ENCODE data around the gene DNASE1L1. TPM values are rescaled to one million over a fixed set of nuclear protein-coding genes. Genes with fewer than 3 reads are reported as not detected.

The DNASE1L1 gene
- total and polyA plus RNA-seq, 2 donors (not counting 1 experiment from before 2014, with no cell fraction given), result 24.6 to 49.2 TPM

GRCh38 chrX:154439841-154440240 lies 30.8 kb upstream of the DNASE1L1 start:
- TF ChIP-seq CTCF (IDR thresholded peaks at IDR 0.05), result no peak
- TF ChIP-seq EZH2 (IDR thresholded peaks at IDR 0.05; ENCODE audit: borderline replicate concordance, insufficient read depth, low read depth, low read length, poor library complexity, severe bottlenecking), result no peak
- H3K79me2 ChIP-seq (ENCODE audit: control insufficient read depth, insufficient read depth, low read length), result peaks cover 34% of the 10 kb centered on the region
- peaks cover 17 to 30% of the 10 kb centered on the region in 2 donors for H3K4me1 ChIP-seq (ENCODE audit: control insufficient read depth in 2 of 2, insufficient read depth in 2 of 2, low read length in 2 of 2)
- Mint-ChIP-seq H3K4me3 (no peak overlapping the region), H3K27ac (no peak overlapping the region), H3K27me3 (no peaks in the 10 kb centered on the region), H3K4me1 (peaks cover 16% of the 10 kb centered on the region), H3K9me3 (ENCODE audit: insufficient read depth) (no peaks in the 10 kb centered on the region)
- H4K20me1 ChIP-seq (ENCODE audit: control insufficient read depth, insufficient read depth, low read length, poor library complexity, severe bottlenecking), result peaks cover 6% of the 10 kb centered on the region
- H2AFZ ChIP-seq (ENCODE audit: insufficient read depth, low read depth, low read length, poor library complexity, severe bottlenecking), result no peak overlapping the region
- no peak for DNase-seq
- intact Hi-C loops (cut with micrococcal nuclease), result loop anchor here (5.0 kb wide), 1 partner anchor 37 kb away; the partner anchor contains the start of gene LAGE3
- POLR2A ChIA-PET, result interaction anchor here (1.7 kb wide), 1 partner anchor 17 kb away, joined by 5 read pairs; no protein-coding TSS in a partner anchor
- H3K36me3 ChIP-seq (replicated peaks in 1 of 2; ENCODE audit: control extremely low read depth in 1 of 2, control insufficient read depth in 1 of 2, extremely low read depth in 1 of 2, insufficient read depth in 2 of 2, low read length in 1 of 2), result peaks cover 0 to 11% of the 10 kb centered on the region in 2 experiments
- no peaks in the 10 kb centered on the region for H3K27me3 ChIP-seq (replicated peaks in 1 of 4; ENCODE audit: control extremely low read depth in 1 of 4, control insufficient read depth in 3 of 4, insufficient read depth in 4 of 4, low read length in 3 of 4)
- CTCF ChIA-PET, result no interaction called here
- H3K9me3 ChIP-seq (ENCODE audit: control extremely low read depth in 1 of 3, control insufficient read depth in 2 of 3, insufficient read depth in 1 of 3, low read length in 2 of 3), result no peaks in the 10 kb centered on the region
- H3K27ac ChIP-seq (ENCODE audit: low read length in 2 of 2), result no peak overlapping the region
- no peak overlapping the region for H3K4me3 ChIP-seq (ENCODE audit: control extremely low read depth in 1 of 5, extremely low read depth in 1 of 5, insufficient read depth in 1 of 5, low read depth in 2 of 5, low read length in 4 of 5)
- no peak for ATAC-seq (ENCODE audit: low read depth)
- WGBS (ENCODE audit: insufficient coverage), result 92% methylated on average over 6 of the region's 18 CpGs
- H3K4me2 ChIP-seq (replicated peaks; ENCODE audit: low read depth, low read length, poor library complexity, severe bottlenecking), result no peak overlapping the region
- H3K9ac ChIP-seq (ENCODE audit: low read length), result no peak overlapping the region

DNA sequence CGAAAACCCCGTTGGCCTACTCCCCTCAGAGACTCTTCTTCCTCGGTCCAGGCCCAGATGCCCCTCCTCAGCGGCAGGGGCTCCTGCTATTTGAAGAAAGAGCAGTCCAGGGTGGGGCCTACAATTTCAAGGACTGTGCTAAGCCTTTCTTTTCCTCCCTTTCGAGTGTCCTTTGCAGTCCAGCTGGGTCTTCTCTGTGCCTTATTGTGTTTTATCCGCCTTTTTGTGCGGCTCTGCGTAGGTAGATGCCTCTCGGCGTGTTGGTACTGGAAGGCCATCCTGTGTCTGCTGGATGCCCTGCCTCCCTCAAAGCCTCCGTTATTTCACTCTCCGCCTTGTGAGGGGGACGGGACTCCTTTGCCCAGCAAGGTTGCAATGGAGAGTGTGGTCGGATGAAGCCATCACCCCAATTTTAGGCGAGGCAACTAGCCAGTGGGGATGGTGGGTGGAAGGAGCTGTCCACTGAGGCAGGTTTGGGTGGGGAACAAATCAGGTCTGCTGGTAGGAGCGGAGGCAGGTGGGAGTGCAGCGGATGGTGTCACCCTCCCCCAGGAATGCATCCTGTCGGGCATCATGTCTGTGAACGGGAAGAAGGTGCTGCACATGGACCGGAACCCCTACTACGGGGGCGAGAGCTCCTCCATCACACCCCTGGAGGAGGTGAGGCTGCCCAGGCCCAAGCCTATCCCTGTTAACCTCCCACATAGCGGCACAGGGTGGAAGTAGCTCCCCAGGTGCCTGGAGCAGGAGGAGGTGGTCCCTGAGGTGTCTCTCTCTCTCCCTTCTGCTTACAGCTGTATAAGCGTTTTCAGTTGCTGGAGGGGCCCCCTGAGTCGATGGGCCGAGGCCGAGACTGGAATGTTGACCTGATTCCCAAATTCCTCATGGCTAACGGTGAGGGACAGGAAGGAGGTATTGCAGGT lies 29.2 kb upstream of the DNASE1L1 start:
- no peaks in the 10 kb centered on the region for H3K9me3 ChIP-seq (ENCODE audit: control extremely low read depth in 1 of 3, control insufficient read depth in 2 of 3, insufficient read depth in 1 of 3, low read length in 2 of 3)
- POLR2A ChIA-PET, result interaction anchor here (1.7 kb wide), 1 partner anchor 19 kb away, joined by 5 read pairs; no protein-coding TSS in a partner anchor
- CTCF ChIA-PET, result no interaction called here
- H3K79me2 ChIP-seq (ENCODE audit: control insufficient read depth, insufficient read depth, low read length), result peaks cover 27% of the 10 kb centered on the region
- peak overlapping the region; percentile 64 for H3K9ac ChIP-seq (ENCODE audit: low read length)
- H3K4me1 Mint-ChIP-seq, result peaks cover 13% of the 10 kb centered on the region
- no peak for DNase-seq
- WGBS (ENCODE audit: insufficient coverage), result 93% methylated on average over 9 of the region's 28 CpGs
- intact Hi-C loops (cut with micrococcal nuclease), result no loop called here
- no peak for ATAC-seq (ENCODE audit: low read depth)
- no peaks in the 10 kb centered on the region for H3K27me3 ChIP-seq (replicated peaks in 1 of 4; ENCODE audit: control extremely low read depth in 1 of 4, control insufficient read depth in 3 of 4, insufficient read depth in 4 of 4, low read length in 3 of 4)
- H3K27ac ChIP-seq (ENCODE audit: low read length in 2 of 2), result no peak overlapping the region
- no peaks in the 10 kb centered on the region for H3K9me3 Mint-ChIP-seq (ENCODE audit: insufficient read depth)
- H2AFZ ChIP-seq (ENCODE audit: insufficient read depth, low read depth, low read length, poor library complexity, severe bottlenecking), result no peak overlapping the region
- TF ChIP-seq EZH2 (IDR thresholded peaks at IDR 0.05; ENCODE audit: borderline replicate concordance, insufficient read depth, low read depth, low read length, poor library complexity, severe bottlenecking) (no peak), CTCF (IDR thresholded peaks at IDR 0.05) (no peak)
- peaks cover 6% of the 10 kb centered on the region for H4K20me1 ChIP-seq (ENCODE audit: control insufficient read depth, insufficient read depth, low read length, poor library complexity, severe bottlenecking)
- peak overlapping the region; percentile 88 for H3K27ac Mint-ChIP-seq
- no peaks in the 10 kb centered on the region for H3K27me3 Mint-ChIP-seq
- peak overlapping the region in 4 of 5 experiments; percentile 59 to 65 (median 62) for H3K4me3 ChIP-seq (ENCODE audit: control extremely low read depth in 1 of 5, extremely low read depth in 1 of 5, insufficient read depth in 1 of 5, low read depth in 2 of 5, low read length in 4 of 5)
- H3K4me3 Mint-ChIP-seq, result peak overlapping the region; percentile 84
- peaks cover 10 to 19% of the 10 kb centered on the region in 2 donors for H3K4me1 ChIP-seq (ENCODE audit: control insufficient read depth in 2 of 2, insufficient read depth in 2 of 2, low read length in 2 of 2)
- peak overlapping the region; percentile 73 for H3K4me2 ChIP-seq (replicated peaks; ENCODE audit: low read depth, low read length, poor library complexity, severe bottlenecking)
- H3K36me3 ChIP-seq (replicated peaks in 1 of 2; ENCODE audit: control extremely low read depth in 1 of 2, control insufficient read depth in 1 of 2, extremely low read depth in 1 of 2, insufficient read depth in 2 of 2, low read length in 1 of 2), result peaks cover 0 to 13% of the 10 kb centered on the region in 2 experiments

Data from B cell (primary cell).